HEK293 (cell line): ENCODE measurements around the gene AOC2.
A peak's percentile ranks its signal among the peaks of the same experiment; 100 is the strongest.

Experiments
- CTCF ChIA-PET: fragments of 350-600 bp; formaldehyde crosslinking; extraction: SDS; loops from one replicate; lab custom pipeline; 2021; ENCODE audit warnings: antibody characterized with exemption; lab: Yijun Ruan, JAX
- POLR2A ChIA-PET: fragments of 300-600 bp; formaldehyde crosslinking; extraction: SDS; loops from one replicate; lab custom pipeline; 2020; ENCODE audit warnings: antibody characterized with exemption, inconsistent platforms; lab: Yijun Ruan, JAX
- H3K27ac ChIP-seq: fragments of 200-500 bp; sonication (Bioruptor generic); 2 replicates; pipeline ENCODE4 v1.5.1; 2014; ENCODE audit warnings: low read depth, low read length, control low read depth, inconsistent platforms; ENCODE audit errors: extremely low read depth
- H3K36me3 ChIP-seq, 2 experiments: fragments of 200-500 bp in 1 of 2; sonication (Bioruptor generic) in 1 of 2; 1 replicate in 1 of 2; 2 replicates in 1 of 2; pipeline ENCODE4 v1.5.1; 2014 to 2017; ENCODE audit warnings: inconsistent platforms in 2 of 2, low read length in 2 of 2; ENCODE audit not compliant: control insufficient read depth in 2 of 2, insufficient read depth in 1 of 2
- H3K4me1 ChIP-seq: fragments of 200-500 bp; sonication (Bioruptor generic); 2 replicates; pipeline ENCODE4 v1.5.1; 2014; ENCODE audit warnings: mild to moderate bottlenecking, low read length, inconsistent platforms; ENCODE audit not compliant: control insufficient read depth, insufficient read depth
- H3K4me3 ChIP-seq: 2 replicates; pipeline ENCODE4 v1.5.1; 2011; ENCODE audit warnings: low read depth, mild to moderate bottlenecking, control low read depth, low read length, moderate library complexity
- H3K9me3 ChIP-seq: fragments of 200-500 bp; sonication (Bioruptor generic); 2 replicates; pipeline ENCODE4 v1.5.1; 2014; ENCODE audit warnings: low read depth, low read length, inconsistent platforms; ENCODE audit not compliant: control insufficient read depth, insufficient read depth
- GLIS1 ChIP-seq: fragments of 450-650 bp; formaldehyde crosslinking; IDR thresholded peaks from 2 replicates; pipeline ENCODE4 v1.5.1; 2016; ENCODE audit warnings: missing biosample characterization, missing genetic modification characterization
- HOXD13 ChIP-seq: sonication (generic); formaldehyde crosslinking; IDR thresholded peaks from 2 replicates; pipeline ENCODE4 v1.8.0; 2022; ENCODE audit warnings: missing genetic modification reagents, borderline replicate concordance
- KLF7 ChIP-seq: fragments of 450-650 bp; formaldehyde crosslinking; IDR thresholded peaks from 2 replicates; pipeline ENCODE4 v1.5.1; 2016; ENCODE audit warnings: missing biosample characterization, missing genetic modification characterization, borderline replicate concordance
- OSR2 ChIP-seq: fragments of 450-650 bp; formaldehyde crosslinking; IDR thresholded peaks from 2 replicates; pipeline ENCODE4 v1.5.1; 2016; ENCODE audit warnings: missing biosample characterization, missing genetic modification characterization
- SCRT2 ChIP-seq: fragments of 450-650 bp; formaldehyde crosslinking; IDR thresholded peaks from 2 replicates; pipeline ENCODE4 v1.5.1; 2016; ENCODE audit warnings: missing biosample characterization, missing genetic modification characterization
- TRIM28 ChIP-seq: IDR thresholded peaks from 2 replicates; pipeline ENCODE4 v1.6.1; 2011; ENCODE audit warnings: low read length, control low read depth, borderline replicate concordance
- ZBTB10 ChIP-seq: fragments of 450-650 bp; formaldehyde crosslinking; IDR thresholded peaks from 2 replicates; pipeline ENCODE4 v1.5.1; 2016; ENCODE audit warnings: missing biosample characterization, missing genetic modification characterization
- ZBTB17 ChIP-seq: fragments of 450-650 bp; formaldehyde crosslinking; IDR thresholded peaks from 2 replicates; pipeline ENCODE4 v1.5.1; 2016; ENCODE audit warnings: missing biosample characterization, missing genetic modification characterization
- ZBTB7A ChIP-seq: fragments of 450-650 bp; formaldehyde crosslinking; IDR thresholded peaks from 2 replicates; pipeline ENCODE4 v1.5.1; 2016; ENCODE audit warnings: low read depth, missing biosample characterization, missing genetic modification characterization
- ZNF146 ChIP-seq: fragments of 450-650 bp; formaldehyde crosslinking; IDR thresholded peaks from 2 replicates; pipeline ENCODE4 v1.5.1; 2016; ENCODE audit warnings: missing biosample characterization, missing genetic modification characterization
- ZNF18 ChIP-seq: fragments of 450-650 bp; formaldehyde crosslinking; IDR thresholded peaks from 2 replicates; pipeline ENCODE4 v1.5.1; 2016; ENCODE audit warnings: missing biosample characterization, missing genetic modification characterization
- ZNF223 ChIP-seq: fragments of 450-650 bp; formaldehyde crosslinking; IDR thresholded peaks from 2 replicates; pipeline ENCODE4 v1.5.1; 2016; ENCODE audit warnings: missing biosample characterization, missing genetic modification characterization
- ZNF26 ChIP-seq: fragments of 450-650 bp; formaldehyde crosslinking; IDR thresholded peaks from 2 replicates; pipeline ENCODE4 v1.5.1; 2016; ENCODE audit warnings: missing biosample characterization, missing genetic modification characterization
- ZNF292 ChIP-seq: fragments of 450-650 bp; formaldehyde crosslinking; IDR thresholded peaks from 2 replicates; pipeline ENCODE4 v1.5.1; 2016; ENCODE audit warnings: low read depth, missing biosample characterization, missing genetic modification characterization, borderline replicate concordance
- ZNF335 ChIP-seq: fragments of 450-650 bp; formaldehyde crosslinking; conservative IDR thresholded peaks from 2 replicates; pipeline ENCODE4 v1.5.1; 2016; ENCODE audit warnings: missing biosample characterization, missing genetic modification characterization
- ZNF398 ChIP-seq: fragments of 450-650 bp; formaldehyde crosslinking; IDR thresholded peaks from 2 replicates; pipeline ENCODE4 v1.5.1; 2017; ENCODE audit warnings: missing biosample characterization, missing genetic modification characterization
- ZNF585B ChIP-seq: fragments of 450-650 bp; formaldehyde crosslinking; IDR thresholded peaks from 2 replicates; pipeline ENCODE4 v1.5.1; 2016; ENCODE audit warnings: missing biosample characterization, missing genetic modification characterization
- ZNF626 ChIP-seq: fragments of 450-650 bp; sonication (Bioruptor Pico); formaldehyde crosslinking; IDR thresholded peaks from 2 replicates; pipeline ENCODE4 v1.5.1; 2018; ENCODE audit warnings: missing biosample characterization, missing genetic modification characterization, inconsistent platforms
- ZNF76 ChIP-seq: fragments of 450-650 bp; formaldehyde crosslinking; IDR thresholded peaks from 2 replicates; pipeline ENCODE4; 2016; ENCODE audit warnings: low read depth, missing biosample characterization, missing genetic modification characterization, borderline replicate concordance
- ZNF792 ChIP-seq: fragments of 450-650 bp; formaldehyde crosslinking; IDR thresholded peaks from 2 replicates; pipeline ENCODE4 v1.5.1; 2016; ENCODE audit warnings: missing biosample characterization, missing genetic modification characterization
- ZSCAN5A ChIP-seq: fragments of 450-650 bp; formaldehyde crosslinking; IDR thresholded peaks from 2 replicates; pipeline ENCODE4 v1.5.1; 2016; ENCODE audit warnings: missing biosample characterization, missing genetic modification characterization

Gene AOC2

GRCh38 chr17:42889809-42890208, 45.4 kb downstream of the AOC2 start:
- H3K4me3 ChIP-seq, result no peak overlapping the region
- TF ChIP-seq SCRT2 (tag by site-specific recombination) (0 out of 2 replicates have a peak, but pooled peaks have one; percentile 13), ZNF292 (tag by site-specific recombination) (no peak), KLF7 (tag by site-specific recombination) (no peak)
- no peaks in the 10 kb centered on the region; the same call in 1 of the 2 replicates for H3K4me1 ChIP-seq
- no peaks in the 10 kb centered on the region for H3K9me3 ChIP-seq
- ChIA-PET POLR2A (no interaction called here), CTCF (interaction anchor here (1.4 kb wide), 1 partner anchor 46 kb away, joined by 4 read pairs; no protein-coding TSS in a partner anchor)
- H3K27ac ChIP-seq, result no peak overlapping the region
- H3K36me3 ChIP-seq, result no peaks in the 10 kb centered on the region; a peak in 1 of 3 replicates

- POLR2A ChIA-PET, result no interaction called here
- H3K27ac ChIP-seq, result 0 out of 2 replicates have a peak overlapping the region, but pooled peaks have one; percentile 2
- H3K4me3 ChIP-seq, result no peak overlapping the region
- TF ChIP-seq HOXD13 (no peak), ZSCAN5A (no peak), ZNF398 (no peak), ZNF335 (tag by site-specific recombination) (peak; percentile 82), ZNF76 (no peak), ZBTB7A (tag by site-specific recombination) (no peak), ZBTB17 (tag by site-specific recombination) (0 out of 2 replicates have a peak, but pooled peaks have one; percentile 42), ZNF223 (tag by site-specific recombination) (no peak), GLIS1 (tag by site-specific recombination) (peak; percentile 52; the same call in 1 of the 2 replicates), ZNF626 (no peak), TRIM28 (peak; percentile 47), ZBTB10 (tag by site-specific recombination) (no peak)
- H3K4me1 ChIP-seq, result no peaks in the 10 kb centered on the region; the same call in 1 of the 2 replicates
- H3K36me3 ChIP-seq, result no peaks in the 10 kb centered on the region; a peak in 1 of 3 replicates
- CTCF ChIA-PET, result interaction anchor here (0.8 to 1.8 kb wide), 3 partner anchors 9 to 71 kb away, joined by 3 to 6 read pairs (median 3); no protein-coding TSS in a partner anchor
- no peaks in the 10 kb centered on the region for H3K9me3 ChIP-seq
Measured at GRCh38 chr17:42891539-42892152, 47.3 kb downstream of the AOC2 start.

- ChIA-PET POLR2A (no interaction called here), CTCF (no interaction called here)
- Histone ChIP-seq H3K27ac (no peak overlapping the region), H3K4me1 (no peaks in the 10 kb centered on the region; the same call in 1 of the 2 replicates), H3K4me3 (no peak overlapping the region), H3K36me3 (no peaks in the 10 kb centered on the region; a peak in 1 of 3 replicates), H3K9me3 (no peaks in the 10 kb centered on the region)
- TF ChIP-seq ZNF146 (tag by site-specific recombination) (no peak), OSR2 (tag by site-specific recombination) (no peak), ZNF18 (tag by site-specific recombination) (no peak), ZNF26 (tag by site-specific recombination) (no peak), ZNF585B (tag by site-specific recombination) (no peak), ZNF792 (tag by site-specific recombination) (no peak)
Measured at GRCh38 chr17:42893359-42893758, 49.0 kb downstream of the AOC2 start.
